ENCODE measurements around the gene JAK1.

The JAK1 gene

DNA sequence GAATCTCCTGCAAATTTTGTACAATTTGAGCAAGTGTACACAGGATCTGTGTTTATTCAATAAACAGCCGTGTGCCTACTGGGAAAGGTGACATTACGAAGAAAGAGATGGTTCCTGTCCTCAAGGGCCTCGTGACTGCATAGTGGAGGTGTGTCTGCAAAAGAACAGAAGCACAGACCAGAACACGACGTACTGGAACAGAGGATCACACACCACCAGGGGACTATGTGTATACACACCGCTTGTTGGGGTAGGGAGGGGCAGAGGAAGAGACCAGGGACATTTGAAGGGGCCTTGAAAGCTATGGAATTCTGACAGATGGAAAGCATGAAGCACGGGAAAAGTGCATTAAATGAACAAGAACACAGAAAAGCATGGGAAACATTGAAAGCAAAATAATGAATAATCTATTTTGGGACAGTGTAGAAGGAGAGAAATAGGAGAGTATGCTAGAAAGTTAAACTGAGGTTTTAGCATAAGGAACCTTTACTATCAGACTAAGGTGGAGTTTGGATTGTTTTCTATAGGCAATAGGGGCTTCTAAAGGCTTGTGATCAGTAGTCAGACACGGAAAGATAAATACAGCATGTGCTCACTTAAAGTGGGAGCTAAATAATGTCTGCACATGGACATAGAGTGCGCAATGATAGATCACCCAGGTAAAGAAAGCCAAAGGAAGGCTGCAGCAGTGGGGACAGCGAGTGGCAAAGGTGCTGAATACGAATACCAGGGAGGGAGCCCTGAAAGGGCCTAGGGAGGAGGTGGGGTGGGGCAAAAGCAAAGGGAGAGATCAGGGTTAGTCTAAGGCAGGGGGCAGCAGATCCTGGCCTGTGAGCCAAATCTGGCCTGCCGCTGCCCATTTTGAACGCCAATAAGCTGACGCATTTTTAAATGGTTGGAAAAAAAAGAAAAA is 11.0 kb downstream of the JAK1 start:
- ChIA-PET CTCF (interaction anchor here (0.6 kb wide), 1 partner anchor 18 kb away, joined by 4 read pairs; no protein-coding TSS in a partner anchor), POLR2A (interaction anchor here (1.0 kb wide), 1 partner anchor 10 kb away, joined by 4 read pairs; the partner anchor contains the start of gene JAK1)
- Histone ChIP-seq H3K4me1 (ENCODE audit: control insufficient read depth, insufficient read depth, low read length) (0 out of 2 replicates have a peak, but pooled peaks cover 2% of the 10 kb centered on the region), H3K36me3 (ENCODE audit: control insufficient read depth in 2 of 2, insufficient read depth in 1 of 2, low read length in 2 of 2) (no peaks in the 10 kb centered on the region), H3K4me3 (ENCODE audit: low read depth, low read length) (no peak overlapping the region), H3K27ac (ENCODE audit: extremely low read depth, low read depth, low read length) (no peak overlapping the region), H3K9me3 (ENCODE audit: control insufficient read depth, insufficient read depth, low read depth, low read length) (no peaks in the 10 kb centered on the region)
- TF ChIP-seq, protein P1, sequence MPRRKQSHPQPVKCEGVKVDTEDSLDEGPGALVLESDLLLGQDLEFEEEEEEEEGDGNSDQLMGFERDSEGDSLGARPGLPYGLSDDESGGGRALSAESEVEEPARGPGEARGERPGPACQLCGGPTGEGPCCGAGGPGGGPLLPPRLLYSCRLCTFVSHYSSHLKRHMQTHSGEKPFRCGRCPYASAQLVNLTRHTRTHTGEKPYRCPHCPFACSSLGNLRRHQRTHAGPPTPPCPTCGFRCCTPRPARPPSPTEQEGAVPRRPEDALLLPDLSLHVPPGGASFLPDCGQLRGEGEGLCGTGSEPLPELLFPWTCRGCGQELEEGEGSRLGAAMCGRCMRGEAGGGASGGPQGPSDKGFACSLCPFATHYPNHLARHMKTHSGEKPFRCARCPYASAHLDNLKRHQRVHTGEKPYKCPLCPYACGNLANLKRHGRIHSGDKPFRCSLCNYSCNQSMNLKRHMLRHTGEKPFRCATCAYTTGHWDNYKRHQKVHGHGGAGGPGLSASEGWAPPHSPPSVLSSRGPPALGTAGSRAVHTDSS (tag by site-specific recombination; IDR thresholded peaks at IDR 0.05), result no peak
- TF ChIP-seq ZNF626 (tag by site-specific recombination; IDR thresholded peaks at IDR 0.05) (no peak), KLF10 (tag by site-specific recombination; IDR thresholded peaks at IDR 0.05) (peak; percentile 30; the same call in 1 of the 2 replicates), HOXA7 (CRISPR knock-in tag; IDR thresholded peaks at IDR 0.05; ENCODE audit: borderline replicate concordance) (no peak), ZNF664 (tag by site-specific recombination; IDR thresholded peaks at IDR 0.05) (peak; percentile 90), ZNF132 (tag by site-specific recombination; IDR thresholded peaks at IDR 0.05; ENCODE audit: borderline replicate concordance) (no peak), ZNF600 (tag by site-specific recombination; IDR thresholded peaks at IDR 0.05) (peak; percentile 80), GLIS1 (tag by site-specific recombination; IDR thresholded peaks at IDR 0.05) (0 out of 2 replicates have a peak, but pooled peaks have one; percentile 14)
- TF ChIP-seq, protein P2, sequence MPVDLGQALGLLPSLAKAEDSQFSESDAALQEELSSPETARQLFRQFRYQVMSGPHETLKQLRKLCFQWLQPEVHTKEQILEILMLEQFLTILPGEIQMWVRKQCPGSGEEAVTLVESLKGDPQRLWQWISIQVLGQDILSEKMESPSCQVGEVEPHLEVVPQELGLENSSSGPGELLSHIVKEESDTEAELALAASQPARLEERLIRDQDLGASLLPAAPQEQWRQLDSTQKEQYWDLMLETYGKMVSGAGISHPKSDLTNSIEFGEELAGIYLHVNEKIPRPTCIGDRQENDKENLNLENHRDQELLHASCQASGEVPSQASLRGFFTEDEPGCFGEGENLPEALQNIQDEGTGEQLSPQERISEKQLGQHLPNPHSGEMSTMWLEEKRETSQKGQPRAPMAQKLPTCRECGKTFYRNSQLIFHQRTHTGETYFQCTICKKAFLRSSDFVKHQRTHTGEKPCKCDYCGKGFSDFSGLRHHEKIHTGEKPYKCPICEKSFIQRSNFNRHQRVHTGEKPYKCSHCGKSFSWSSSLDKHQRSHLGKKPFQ (tag by site-specific recombination; IDR thresholded peaks at IDR 0.05), result peak; percentile 41; the same call in 1 of the 2 replicates

DNA sequence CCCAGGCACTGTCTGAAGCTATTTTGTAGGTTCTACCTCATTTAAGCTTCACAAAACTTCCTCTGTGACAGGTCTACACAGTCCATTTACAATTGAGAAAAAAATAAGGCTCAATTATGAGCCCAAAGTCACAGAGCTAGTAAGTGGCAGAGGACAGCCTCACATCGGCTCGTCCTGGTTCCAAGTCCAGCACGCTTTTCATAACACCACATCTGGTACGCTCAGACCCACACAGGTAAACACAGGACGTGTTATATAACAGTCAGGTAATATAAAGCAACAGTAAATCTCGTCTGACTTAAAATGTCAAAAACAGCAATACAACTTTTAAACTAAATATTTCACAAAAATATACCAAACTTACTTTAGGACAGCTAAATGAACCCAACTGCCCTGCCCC is 13.1 kb downstream of the JAK1 start:
- POLR2A ChIA-PET, result no interaction called here
- CTCF ChIA-PET, result no interaction called here

More for the DNA sequence above, 13.1 kb downstream of the JAK1 start:
- no peak overlapping the region for H3K4me3 ChIP-seq (ENCODE audit: low read depth, low read length)
- H3K9me3 ChIP-seq (ENCODE audit: control insufficient read depth, insufficient read depth, low read depth, low read length), result no peaks in the 10 kb centered on the region
- no peak for TF ChIP-seq ZNF76 (tag by site-specific recombination; IDR thresholded peaks at IDR 0.05; ENCODE audit: borderline replicate concordance, low read depth)
- TF ChIP-seq, protein P3, sequence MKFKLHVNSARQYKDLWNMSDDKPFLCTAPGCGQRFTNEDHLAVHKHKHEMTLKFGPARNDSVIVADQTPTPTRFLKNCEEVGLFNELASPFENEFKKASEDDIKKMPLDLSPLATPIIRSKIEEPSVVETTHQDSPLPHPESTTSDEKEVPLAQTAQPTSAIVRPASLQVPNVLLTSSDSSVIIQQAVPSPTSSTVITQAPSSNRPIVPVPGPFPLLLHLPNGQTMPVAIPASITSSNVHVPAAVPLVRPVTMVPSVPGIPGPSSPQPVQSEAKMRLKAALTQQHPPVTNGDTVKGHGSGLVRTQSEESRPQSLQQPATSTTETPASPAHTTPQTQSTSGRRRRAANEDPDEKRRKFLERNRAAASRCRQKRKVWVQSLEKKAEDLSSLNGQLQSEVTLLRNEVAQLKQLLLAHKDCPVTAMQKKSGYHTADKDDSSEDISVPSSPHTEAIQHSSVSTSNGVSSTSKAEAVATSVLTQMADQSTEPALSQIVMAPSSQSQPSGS (tag by site-specific recombination; IDR thresholded peaks at IDR 0.05; ENCODE audit: low read depth), result no peak
- TF ChIP-seq OVOL3 (tag by site-specific recombination; IDR thresholded peaks at IDR 0.05), result no peak
- TF ChIP-seq ZNF843 (tag by site-specific recombination; IDR thresholded peaks at IDR 0.05), result no peak
- no peak for TF ChIP-seq ZNF302 (tag by site-specific recombination; IDR thresholded peaks at IDR 0.05; ENCODE audit: low read depth)
- no peak for TF ChIP-seq ZNF837 (tag by site-specific recombination; IDR thresholded peaks at IDR 0.05)
- no peak for TF ChIP-seq ZBTB17 (tag by site-specific recombination; IDR thresholded peaks at IDR 0.05)
- TF ChIP-seq, protein P4, sequence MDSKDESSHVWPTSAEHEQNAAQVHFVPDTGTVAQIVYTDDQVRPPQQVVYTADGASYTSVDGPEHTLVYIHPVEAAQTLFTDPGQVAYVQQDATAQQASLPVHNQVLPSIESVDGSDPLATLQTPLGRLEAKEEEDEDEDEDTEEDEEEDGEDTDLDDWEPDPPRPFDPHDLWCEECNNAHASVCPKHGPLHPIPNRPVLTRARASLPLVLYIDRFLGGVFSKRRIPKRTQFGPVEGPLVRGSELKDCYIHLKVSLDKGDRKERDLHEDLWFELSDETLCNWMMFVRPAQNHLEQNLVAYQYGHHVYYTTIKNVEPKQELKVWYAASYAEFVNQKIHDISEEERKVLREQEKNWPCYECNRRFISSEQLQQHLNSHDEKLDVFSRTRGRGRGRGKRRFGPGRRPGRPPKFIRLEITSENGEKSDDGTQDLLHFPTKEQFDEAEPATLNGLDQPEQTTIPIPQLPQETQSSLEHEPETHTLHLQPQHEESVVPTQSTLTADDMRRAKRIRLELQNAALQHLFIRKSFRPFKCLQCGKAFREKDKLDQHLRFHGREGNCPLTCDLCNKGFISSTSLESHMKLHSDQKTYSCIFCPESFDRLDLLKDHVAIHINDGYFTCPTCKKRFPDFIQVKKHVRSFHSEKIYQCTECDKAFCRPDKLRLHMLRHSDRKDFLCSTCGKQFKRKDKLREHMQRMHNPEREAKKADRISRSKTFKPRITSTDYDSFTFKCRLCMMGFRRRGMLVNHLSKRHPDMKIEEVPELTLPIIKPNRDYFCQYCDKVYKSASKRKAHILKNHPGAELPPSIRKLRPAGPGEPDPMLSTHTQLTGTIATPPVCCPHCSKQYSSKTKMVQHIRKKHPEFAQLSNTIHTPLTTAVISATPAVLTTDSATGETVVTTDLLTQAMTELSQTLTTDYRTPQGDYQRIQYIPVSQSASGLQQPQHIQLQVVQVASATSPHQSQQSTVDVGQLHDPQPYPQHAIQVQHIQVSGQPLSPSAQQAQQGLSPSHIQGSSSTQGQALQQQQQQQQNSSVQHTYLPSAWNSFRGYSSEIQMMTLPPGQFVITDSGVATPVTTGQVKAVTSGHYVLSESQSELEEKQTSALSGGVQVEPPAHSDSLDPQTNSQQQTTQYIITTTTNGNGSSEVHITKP (tag by site-specific recombination; IDR thresholded peaks at IDR 0.05), result no peak
- no peak for TF ChIP-seq ZNF670 (tag by site-specific recombination; IDR thresholded peaks at IDR 0.05; ENCODE audit: low read depth)
- TF ChIP-seq ZFP41 (tag by site-specific recombination; IDR thresholded peaks at IDR 0.05; ENCODE audit: borderline replicate concordance), result no peak
- TF ChIP-seq ZNF473 (tag by site-specific recombination; IDR thresholded peaks at IDR 0.05), result no peak
- no peak overlapping the region for H3K27ac ChIP-seq (ENCODE audit: extremely low read depth, low read depth, low read length)
- peaks cover 9% of the 10 kb centered on the region; the same call in 1 of the 2 replicates for H3K4me1 ChIP-seq (ENCODE audit: control insufficient read depth, insufficient read depth, low read length)
- H3K36me3 ChIP-seq (ENCODE audit: control insufficient read depth in 2 of 2, insufficient read depth in 1 of 2, low read length in 2 of 2), result no peaks in the 10 kb centered on the region

Measured in HEK293 (cell line).